ENCODE results near the gene SRGAP2.
"Not testable (repeated sequence)": the region's sequence is repeated elsewhere in the genome, so short reads cannot be mapped to it uniquely, and the experiment has no call there.

The SRGAP2 gene

DNA sequence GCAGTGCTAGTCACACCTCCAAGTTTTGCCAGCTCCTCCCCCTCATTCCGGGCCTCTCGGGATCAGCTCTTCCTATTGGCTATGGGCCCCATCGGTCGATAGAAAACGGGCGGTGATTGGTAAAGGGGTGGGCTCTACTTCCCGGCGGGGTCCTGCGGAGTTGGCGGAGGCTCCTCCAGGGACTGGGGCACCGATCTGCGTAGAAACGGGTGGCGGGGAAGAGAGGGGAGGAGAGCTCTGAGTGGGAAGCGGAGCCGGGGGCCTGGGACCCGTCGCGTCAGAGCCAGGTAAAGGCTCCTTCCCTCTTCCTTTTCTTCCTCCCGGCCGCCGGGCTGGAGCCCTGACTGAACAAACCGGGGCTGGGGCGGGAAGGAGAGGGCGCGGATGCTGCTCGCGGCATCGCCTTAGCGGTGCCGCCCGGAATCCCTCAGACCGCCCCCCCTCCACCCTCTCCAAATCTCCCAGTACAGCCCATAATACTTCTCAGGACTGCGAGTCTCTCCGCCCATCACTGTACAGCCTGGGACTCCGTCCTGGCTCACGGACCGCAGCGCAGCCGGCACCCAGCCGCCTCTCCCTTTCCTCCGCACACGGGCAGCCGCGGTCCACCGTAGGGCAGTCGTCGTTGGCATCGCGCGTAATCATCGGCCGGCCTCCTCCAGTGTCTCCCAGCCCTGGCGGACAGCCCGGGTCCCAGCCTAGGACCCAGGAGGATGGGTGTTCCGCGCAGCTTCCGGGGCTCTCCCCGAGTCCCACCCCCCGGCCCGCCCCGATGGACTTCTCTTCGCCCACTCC is at the start of gene SRGAP2:
TSS of gene SRGAP2 (plus strand) at position 178 of the 795 bp plus-strand sequence. CDS start 2,430 bp downstream, outside the sequence.
- not testable (repeated sequence) for DNase-seq (ENCODE audit: low spot score); FAIRE-seq

DNA sequence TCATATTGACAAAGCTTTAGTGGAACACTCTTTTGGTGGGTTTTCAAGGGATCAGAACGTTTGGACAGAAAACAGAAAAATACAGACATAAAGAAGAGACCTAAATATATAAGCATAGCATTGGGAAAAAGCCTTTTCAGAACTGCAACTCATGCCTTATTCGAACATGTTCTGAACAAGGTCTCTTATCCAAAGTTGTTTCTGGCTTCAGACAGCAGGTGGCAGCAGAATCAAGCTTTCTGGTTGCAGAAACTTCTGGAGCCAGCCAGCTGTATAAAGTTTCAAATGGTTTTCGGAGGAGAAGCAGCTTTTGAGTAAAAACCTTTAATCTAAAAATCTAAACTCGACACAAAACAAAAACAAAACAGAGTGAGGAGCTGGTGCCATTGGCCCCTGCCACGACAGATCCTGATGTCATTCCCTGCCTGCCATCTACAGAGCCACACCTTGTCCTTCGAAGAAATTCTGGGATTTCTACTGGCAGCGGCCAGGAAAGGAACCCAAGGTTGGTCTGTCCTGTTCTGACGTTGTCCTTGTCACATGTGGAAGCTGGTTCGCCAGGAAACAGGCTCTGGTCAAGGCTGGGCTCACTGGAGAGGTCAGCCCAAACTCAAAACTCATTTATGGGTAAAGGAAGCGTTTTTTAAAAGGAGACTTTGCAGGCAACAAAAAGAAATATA is 35.9 kb upstream of the SRGAP2 start:
- not testable (repeated sequence) for FAIRE-seq; DNase-seq (ENCODE audit: low spot score)

DNA sequence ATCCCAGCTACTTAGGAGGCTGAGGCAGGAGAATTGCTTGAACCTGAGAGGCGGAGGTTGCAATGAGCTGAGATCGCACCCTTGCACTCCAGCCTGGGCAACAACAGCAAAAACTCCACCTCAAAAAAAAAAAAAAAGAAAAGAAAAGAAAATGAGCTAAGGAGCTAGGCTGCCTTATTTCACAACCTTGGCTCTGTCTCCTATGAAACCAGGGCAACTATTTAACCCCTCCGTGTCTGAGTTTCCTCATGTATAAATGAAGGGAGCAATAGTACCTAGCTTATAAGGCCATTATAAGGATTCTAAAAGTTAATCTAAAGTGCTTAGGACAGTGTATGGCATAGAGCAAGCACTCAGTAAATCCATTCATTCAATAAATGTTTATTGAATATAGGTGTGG is 33.5 kb upstream of the SRGAP2 start:
- DNase-seq (ENCODE audit: low spot score) = not testable (repeated sequence)

DNA sequence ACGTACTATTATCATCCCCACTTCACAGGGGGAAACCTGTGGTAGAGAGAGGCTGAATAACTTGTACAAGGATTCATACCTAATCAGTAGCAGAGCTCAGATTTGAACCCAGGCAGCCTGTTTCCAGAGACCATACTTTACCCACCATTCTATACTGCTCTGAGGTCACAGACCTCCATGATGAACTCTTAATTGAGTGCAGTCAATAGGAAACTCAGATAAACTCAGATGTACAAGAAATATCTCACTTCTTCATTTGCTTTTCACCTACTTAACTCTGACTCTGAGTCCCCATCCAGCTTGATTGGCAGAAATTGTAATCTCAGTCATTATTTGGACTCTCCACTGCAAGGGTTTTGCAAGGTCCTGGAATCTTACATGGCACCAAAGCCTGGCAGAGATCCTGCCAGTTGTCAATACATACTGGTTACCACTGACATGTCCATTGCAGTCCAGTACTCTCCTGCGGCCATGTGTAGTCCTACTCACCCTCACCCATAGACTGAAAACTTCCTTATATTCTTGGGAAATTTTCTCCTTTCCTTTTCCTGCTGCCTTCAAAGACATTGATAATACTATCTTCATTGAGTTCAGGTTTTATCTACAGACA is 30.1 kb upstream of the SRGAP2 start:
- not testable (repeated sequence) for DNase-seq (ENCODE audit: low spot score); FAIRE-seq

More for the DNA sequence above, 33.5 kb upstream of the SRGAP2 start:
- FAIRE-seq = not testable (repeated sequence)

DNA sequence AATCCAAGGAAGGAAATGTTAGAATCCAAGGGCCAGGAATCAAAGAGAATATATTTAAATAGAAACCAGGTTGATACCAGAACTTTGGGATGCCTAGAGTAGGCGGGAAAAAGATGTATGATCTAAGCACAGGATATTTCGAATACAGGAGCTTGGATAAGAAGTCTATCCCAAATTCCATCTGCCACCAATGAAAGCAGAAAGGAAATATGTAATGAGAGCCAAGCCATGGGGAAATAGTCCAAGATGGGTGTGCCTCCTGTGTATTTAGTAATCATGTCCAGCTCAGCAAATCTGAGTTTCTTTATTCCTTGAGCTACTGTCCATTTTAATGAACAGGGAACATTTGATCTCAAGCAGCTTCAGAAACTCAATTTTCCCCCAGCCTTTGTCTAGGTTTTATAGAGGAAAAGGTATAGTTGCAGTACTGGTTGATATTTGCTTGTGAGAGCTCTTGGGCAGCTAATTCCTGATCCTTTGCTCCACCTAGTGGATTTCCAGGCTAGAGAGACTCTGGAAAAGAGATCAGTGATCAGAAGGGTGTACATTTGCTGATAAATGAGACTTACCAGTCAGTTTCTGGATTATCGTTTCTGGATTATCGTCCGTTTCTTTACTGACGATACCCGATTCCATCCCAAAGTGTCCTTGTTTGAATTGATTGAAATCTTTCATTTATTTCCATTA is 29.0 kb upstream of the SRGAP2 start:
- DNase-seq (ENCODE audit: low spot score); FAIRE-seq: not testable (repeated sequence)

DNA sequence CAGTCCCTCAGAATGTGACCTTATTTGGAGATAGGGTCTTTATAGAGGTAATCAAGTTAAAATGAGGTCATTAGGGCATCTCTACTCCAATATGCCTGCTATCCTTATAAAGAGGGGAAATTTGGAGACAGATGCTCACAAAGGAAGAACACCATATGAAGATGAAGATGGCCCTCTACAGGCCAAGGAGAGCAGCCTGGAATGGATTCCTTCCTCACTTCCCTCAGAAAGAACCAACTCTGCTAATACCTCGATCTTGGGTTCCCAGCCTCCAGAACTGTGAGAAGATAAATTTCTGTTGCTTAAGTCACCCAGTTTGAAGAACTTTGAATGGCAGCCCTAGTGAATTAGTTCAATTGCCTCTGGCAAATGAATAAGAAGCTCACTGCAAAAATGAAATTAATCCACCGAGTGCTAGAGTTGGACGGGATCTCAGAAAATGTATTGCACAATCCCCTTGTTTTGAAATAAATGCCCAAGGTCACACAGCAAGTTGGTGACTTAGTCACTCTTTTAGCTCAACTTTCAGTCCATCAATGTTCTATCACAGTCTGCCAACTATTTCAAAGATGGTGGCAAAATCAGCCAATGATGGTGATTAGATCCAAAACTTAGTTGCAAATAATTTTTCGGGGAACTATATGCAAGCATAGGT is 27.8 kb upstream of the SRGAP2 start:
- FAIRE-seq; DNase-seq (ENCODE audit: low spot score): not testable (repeated sequence)

DNA sequence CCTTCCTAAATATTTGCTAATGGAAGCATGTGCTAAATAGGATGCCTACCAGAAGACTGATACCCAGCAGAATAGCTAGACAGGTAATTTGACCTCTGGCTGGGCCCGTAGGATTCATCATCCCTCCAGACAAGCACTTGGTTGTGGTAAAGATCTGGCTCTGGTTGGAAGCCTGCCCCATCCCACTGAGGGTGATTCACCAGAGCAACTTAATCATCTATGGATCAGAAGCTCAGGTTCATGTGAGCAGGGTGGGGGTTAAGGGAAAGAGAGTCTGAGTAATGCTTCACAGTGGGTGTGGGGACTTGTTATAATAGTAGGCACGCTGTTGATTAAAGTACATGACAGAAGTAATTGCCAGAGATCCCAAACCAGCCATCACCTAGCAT is 27.2 kb upstream of the SRGAP2 start:
- not testable (repeated sequence) for DNase-seq (ENCODE audit: low spot score); FAIRE-seq

DNA sequence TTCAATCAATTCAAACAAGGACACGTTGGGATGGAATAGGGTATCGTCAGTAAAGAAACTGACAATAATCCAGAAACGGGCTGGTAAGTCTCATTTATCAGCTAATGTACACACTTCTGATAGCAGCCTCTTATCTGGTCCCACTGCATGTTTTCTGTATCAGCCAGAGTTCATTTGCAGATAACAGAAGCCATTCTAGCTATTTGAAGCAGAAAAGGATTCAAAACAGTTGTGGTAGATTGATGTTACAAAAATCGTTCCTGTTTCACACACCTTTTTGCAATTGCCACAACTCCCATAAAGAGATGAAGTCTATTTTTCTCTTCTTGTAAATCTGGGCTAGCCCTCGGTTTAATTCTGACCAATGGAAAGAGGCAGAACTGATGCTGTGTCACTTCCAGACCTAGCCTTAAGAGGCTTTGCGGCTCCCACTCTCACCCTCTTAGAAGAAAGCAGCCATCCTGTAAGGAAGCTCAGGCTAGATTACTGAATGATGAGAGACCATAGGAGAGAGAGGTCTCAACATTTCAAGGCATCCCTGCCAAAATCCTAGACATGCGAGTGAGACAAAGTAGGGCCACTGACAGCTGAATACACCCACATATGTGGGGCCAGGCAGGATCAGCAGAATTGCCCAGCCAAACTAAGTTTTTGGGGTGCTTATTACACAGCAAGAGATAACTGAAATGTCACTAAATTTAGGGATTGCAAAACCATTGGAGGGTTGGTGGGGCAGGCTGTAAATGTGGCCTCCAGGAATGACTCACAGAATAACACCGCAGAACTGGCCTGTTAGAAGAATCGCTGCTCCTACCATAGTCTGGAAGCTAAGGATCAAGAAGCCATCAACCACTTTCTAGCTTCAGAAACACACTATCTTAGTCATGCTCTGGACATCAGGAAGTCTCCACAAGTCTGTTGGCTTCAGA is 25.0 kb upstream of the SRGAP2 start:
- FAIRE-seq = not testable (repeated sequence)

DNA sequence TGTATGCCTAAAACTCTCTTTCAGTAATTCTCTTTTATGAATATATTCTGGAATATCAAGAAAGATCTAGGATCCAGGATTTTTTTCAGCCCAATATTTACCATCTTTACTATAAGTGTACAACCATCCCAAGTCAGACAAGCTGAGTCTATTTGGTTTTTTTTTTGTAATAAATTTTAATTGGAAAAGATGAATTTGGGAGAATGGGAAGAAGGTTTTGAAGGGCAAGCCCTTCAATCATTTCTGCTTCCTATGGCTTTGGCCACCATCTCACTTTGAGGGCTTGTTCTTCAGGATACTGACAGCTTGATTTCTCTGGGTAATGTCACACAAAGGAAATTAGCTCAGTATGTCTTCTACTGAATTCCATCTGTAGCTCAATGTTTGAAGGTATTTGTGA is 23.7 kb upstream of the SRGAP2 start:
- FAIRE-seq; DNase-seq (ENCODE audit: low spot score): not testable (repeated sequence)

More for the DNA sequence above, 25.0 kb upstream of the SRGAP2 start:
- DNase-seq (ENCODE audit: low spot score) = not testable (repeated sequence)

DNA sequence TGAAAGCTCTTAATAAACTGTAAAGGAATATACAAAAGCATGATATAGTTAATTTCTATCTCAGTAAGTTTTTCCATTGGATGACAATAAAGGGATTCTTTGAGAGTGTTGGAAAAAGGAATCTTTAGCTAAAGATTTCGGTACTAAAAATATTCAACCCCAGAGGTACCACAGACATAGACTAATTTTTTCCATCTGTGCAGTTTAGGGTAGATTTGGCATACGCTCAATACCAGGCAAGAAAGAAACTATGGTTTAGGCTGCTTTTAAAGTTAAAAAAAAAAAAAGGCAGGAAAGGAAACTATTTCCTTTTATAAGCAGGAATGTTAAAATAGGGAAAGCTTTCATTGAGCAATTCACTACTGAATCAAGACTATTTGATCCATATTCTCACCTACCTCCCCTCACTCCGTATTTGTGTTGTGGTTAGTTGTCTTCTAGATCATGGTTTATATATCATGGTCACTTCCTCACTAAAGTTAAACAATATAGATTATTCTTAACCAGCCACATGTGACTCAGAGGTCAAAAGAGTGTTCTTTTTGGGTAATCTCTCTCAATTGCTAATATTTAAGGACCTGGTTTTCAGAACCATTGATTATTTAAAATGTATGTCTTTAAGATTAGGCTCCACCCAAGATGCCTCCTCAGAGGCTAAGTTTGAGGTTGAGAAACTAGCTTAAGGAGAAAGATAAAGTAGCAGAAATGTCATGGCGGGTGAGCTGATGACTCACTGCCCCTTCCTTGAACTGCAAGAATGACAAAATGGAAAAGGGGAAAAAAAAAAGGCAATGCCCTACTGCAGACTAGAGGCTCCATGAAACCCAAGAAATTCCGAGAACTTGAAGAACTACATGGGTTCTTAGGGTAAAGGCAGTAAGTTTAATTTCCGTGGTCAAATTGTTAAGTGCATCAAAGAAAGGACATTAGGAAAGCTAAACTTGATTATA is 20.7 kb upstream of the SRGAP2 start:
- not testable (repeated sequence) for DNase-seq (ENCODE audit: low spot score); FAIRE-seq

DNA sequence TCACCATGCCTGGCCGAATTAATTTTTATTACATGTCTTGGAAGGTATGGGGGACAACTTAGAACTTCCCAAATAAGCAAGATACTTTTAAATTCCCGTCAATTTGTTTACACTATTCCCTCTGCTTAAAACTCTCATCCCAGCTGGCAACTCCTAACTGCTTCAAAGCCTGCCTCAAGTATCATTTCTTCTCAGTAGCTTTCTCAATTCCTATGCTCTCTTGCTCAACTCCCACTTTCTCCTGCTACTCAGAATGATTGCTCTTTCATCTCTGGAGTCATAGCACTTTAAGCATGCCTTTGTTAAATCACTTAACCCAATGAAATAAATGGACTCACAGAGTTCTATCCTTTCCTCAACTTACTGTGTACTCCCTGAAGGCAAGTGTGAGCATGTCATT is 19.6 kb upstream of the SRGAP2 start:
- DNase-seq (ENCODE audit: low spot score); FAIRE-seq: not testable (repeated sequence)

DNA sequence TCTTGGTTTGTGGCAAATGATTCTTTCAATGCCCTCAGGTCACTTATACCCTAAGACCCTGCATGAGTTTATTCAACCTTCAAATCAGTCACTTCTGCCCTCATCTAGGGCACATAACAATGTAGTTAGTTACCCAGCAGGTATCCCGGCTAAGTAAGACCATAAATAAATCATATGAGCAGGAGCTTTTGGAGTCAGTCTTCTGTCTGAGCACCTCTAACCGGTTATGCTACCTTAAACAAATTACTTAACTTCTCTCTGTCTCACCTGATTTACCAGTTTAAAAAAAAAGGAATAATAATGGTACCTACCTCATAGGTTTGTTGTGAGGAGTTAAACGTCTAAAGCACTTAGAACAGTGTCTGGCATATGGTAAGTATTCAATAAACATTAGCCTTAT is 17.6 kb upstream of the SRGAP2 start:
- DNase-seq (ENCODE audit: low spot score); FAIRE-seq: not testable (repeated sequence)

DNA sequence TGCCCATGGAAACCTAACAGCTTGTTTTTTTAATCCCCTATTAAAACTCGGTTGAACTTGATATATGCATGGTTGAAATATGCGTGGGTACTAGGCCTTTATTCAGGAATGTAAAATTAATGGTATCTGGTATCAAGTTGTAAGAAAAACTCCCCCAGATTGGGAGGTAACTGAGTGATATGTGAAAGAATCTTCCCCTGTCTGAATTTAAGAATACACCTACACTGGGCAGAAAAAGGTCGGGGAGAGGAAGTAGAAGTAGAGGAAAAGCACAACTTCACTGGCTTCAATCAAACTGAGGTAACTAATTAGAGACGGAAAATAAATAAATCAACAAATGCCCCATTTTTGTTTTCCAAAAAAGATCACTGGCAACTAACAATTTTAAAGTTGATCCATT is 16.5 kb upstream of the SRGAP2 start:
- FAIRE-seq; DNase-seq (ENCODE audit: low spot score): not testable (repeated sequence)

DNA sequence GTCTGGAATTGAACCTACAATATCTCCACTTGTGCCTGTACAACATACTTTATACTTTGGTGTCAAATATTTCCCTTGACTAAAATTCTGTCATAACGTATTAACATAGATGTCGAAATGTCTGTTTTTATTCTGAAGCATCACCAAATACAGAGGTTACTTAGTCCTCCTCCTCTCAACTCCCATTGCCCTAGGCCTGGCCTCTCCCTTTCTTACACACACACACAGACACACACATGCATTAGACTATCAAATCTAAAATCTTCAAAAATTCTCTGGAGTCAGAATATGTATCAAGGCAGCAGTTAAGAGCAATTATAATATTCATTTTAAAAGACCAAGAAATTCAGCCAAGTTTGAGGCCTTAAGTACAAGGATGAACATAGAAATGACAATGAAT is 8.2 kb upstream of the SRGAP2 start:
- not testable (repeated sequence) for FAIRE-seq; DNase-seq (ENCODE audit: low spot score)

DNA sequence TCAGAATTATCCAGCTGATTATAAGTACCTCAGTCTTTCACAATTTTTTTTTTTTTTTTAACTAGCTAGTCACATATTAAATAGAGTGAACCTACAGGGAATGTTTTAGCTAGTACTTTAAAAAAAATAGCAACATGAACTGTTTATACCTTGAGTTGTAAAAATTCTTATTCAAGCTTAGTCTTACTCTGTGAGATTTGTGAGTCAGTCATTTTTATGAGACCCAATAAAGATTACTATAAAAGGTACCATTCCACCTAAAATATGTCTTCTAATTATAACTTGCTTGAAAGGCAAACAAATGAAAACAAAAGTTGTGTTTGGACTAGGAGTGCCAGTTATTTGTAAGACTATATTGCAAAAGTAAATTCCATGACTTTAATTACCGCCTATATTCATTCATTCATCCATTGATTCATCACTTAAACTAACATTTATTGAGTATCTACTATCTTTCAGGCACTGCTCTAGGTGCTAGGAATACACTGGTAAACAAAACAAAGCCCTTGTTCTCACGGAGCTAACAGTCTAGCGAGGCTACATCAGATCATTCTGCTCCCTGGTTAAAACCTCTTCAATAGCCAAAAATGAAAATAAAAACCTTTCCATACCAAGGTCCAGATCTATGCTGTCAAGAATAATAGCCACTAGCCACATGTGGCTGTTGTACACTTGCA is 6.5 kb upstream of the SRGAP2 start:
- not testable (repeated sequence) for FAIRE-seq

DNA sequence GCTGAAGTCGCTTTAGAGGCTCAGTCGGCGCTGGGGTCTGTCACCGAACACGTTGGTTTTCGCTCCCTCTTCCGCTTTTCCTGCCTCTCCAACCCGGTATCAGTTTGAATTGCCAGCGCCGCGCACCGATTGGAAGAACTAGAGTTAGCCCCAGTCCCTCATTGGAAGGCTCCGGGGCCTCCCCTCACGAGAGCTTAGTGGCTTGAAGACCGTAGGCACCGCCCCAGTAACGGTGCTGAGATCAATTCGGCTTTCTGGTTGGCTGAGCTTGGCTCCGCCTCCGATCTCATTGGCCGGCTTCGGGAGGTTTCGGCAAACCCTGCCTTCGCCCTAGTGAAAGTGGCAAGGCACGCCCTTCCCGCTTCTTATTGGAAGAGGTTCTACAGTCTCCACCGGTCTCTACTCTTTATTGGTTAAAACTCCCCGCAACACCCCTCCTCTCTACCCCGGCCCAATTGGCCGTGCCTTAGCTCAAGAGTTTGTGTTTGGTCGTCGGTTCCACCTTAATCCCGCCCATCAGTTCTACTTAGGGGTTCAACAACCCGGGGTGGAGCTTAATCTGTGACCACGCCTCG is 465 bp upstream of the SRGAP2 start, which contains the start of gene FAM72A:
TSS of gene FAM72A (minus strand) at position 51 of the 575 bp plus-strand sequence. CDS start 814 bp downstream, outside the sequence.
- not testable (repeated sequence) for FAIRE-seq; DNase-seq (ENCODE audit: low spot score)

More for the DNA sequence above, 6.5 kb upstream of the SRGAP2 start:
- DNase-seq (ENCODE audit: low spot score) = not testable (repeated sequence)

DNA sequence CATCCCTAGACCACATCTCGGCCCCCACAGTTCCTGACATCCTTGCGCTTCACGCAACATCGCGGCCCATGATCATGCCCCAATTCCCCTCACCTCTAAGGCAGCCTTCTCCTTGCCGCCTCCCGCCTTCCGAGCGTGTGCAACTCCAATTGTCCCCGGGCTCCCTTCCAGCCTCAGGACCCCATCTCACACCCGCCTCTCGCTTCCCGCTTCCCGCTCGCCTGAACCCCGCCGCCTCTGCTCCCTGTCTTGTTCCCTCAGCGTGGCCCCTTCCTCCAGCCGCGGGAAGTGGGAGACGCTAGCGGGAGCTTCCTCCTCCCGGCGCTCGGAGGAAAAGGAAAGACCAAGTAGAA is 794 bp downstream of the SRGAP2 start:
- not testable (repeated sequence) for DNase-seq (ENCODE audit: low spot score); FAIRE-seq
